TTC549 (cell line): ENCODE results near the gene FFAR1.

Experiments
- FAIRE-seq: peaks from 2 replicates; lab custom pipeline; 2012; peaks lifted over from hg19 to GRCh38; lab: Jason Lieb, UNC

The FFAR1 gene

DNA sequence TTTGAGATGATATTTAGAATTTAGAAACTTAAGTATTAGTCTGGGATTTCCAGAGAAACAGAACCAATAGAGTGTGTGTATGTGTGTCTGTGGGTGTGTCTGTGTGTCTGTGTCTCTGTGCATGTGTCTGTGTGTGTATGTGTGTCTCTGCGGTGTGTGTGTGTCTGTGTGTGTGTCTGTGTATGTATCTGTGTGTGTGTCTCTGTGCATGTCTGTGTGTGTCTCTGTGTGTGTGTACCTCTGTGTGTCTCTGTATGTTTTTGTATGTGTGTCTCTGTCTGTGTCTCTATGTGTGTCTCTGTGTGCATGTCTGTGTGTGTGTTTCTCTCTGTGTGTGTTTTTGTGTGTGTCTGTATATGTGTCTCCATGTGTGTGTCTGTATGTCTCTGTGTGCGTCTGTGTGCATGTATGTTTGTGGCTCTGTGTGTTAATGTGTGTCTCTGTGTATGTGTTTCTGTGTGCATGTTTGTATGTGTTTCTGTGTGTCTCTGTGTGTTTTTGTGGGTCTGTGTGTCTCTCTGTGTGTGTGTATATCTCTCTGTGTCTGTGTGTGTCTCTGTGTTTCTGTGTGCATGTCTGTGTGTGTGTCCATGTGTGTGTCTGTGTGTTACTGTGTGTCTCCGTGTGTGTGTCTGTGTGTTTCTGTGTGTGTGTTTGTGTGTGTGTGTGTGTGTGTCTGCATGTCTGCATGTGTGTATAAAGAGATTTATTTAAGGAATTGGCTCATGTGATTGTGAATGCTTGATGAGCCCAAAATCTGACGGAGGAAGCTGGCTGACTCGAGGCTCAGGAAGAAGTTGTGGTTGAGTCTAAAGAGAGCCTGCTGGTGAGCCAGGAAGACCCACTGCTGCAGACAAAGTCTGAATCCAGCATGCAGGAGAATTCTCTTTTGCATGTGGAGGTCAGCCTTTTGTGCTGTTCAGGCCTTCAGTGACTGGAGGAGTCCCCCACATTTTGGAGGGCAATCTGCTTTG is 45.3 kb downstream of the FFAR1 start:
- no peak for FAIRE-seq

DNA sequence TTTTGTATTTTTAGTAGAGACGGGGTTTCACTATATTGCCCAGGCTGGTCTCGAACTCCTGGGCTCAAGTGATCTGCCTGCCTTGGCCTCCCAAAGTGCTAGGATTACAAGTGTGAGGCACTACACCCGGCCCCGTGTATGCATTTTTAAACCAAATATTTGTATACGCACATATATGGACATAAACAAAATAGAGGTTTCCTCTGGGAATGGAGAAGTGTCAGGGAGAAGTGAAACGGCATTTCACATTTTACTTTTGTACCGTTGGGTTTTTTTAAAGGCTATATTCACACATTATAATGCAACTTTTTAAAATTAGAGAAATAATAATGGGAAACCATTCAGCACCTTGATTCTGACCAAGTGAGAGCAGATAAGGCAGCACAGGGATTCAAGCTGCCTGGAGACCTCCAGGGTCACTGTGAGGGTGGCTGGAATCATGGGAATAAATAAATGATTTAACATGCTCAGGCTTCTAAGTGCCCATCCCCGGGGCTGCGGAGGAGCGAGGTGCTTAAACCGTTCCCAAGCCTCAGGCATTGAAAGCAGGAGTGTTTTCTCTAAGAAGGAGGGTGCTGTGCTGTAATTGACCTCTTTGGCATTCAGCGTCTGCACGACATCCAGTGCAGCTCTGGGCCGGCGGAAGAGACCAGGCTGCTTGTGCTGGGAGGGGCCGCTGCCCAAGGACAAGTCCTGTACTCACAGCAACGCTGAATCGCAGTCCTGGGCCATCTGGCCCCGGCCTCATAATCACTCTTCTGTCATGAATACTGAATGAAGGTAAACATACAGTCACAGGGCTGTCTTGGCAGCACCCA is 47.9 kb downstream of the FFAR1 start:
- FAIRE-seq, result no peak

DNA sequence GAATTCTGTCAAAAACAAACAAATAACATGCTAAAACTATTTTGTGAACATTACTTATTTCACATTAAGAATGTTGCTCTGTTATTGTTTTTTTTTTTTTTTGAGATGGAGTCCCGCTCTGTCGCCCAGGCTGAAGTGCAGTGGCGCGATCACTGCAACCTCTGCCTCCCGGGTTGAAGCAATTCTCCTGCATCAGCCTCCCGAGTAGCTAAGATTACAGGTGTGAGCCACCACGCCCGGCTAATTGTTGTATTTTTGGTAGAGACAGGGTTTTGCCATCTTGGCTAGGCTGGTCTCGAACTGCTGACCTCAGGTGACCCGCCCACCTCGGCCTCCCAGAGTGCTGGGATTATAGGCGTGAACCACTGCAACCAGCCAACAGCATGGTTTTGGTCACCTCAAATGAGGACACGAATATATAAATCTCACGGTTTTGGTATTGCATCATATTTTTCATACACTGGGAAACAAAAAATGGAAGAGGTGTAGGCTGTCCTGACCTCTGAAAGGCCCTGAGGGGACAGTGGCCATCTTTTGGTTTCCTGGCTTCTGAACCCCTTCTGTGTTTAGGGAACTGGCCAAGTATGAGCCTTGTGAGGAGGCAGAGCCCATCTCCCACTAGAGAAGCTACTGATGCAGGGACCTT is 48.7 kb downstream of the FFAR1 start:
- no peak for FAIRE-seq

DNA sequence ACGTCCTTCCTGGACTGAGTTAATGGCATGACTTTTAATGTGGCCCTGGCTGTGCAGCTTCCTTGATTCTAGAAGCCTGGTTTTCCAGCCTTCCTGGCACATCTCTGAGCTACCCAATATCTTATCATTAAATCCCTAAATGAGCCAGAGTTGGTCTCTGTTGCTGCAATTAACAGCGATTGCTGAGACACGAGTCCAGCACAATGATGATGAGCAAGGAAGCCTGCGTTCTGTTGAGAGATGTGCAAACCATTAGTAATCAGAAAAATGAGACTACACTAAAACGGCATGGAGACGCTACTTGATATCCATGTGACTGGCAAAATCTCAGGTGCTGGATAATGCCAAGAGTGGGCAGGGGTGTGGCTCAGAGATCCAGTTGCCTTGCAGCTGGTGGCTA is 49.4 kb downstream of the FFAR1 start:
- no peak for FAIRE-seq
